OCI-LY7 (cell line): Measurements from ENCODE around the gene HTRA2. TPM values are rescaled to one million over a fixed set of nuclear protein-coding genes. Genes with fewer than 3 reads are reported as not detected.

Source experiments
- BruUV-seq: library from RNA; stranded (reverse); fragments of 400-500 nt; replicated peaks from 2 replicates; lab custom pipeline; 2021; lab: Mats Ljungman, UMichigan
- CTCF ChIA-PET: fragments of 300-600 bp; sonication (Branson Sonifier 250); formaldehyde crosslinking; loops from one replicate; lab custom pipeline; 2022; ENCODE audit warnings: antibody characterized with exemption; ENCODE audit not compliant: unreplicated experiment; lab: Charles Lee
- POLR2A ChIA-PET: fragments of 300-600 bp; sonication (Branson Sonifier 250); formaldehyde crosslinking; loops from one replicate; lab custom pipeline; 2022; ENCODE audit warnings: antibody characterized with exemption; lab: Charles Lee
- DNase-seq: peaks from one replicate; pipeline ENCODE4 v3.0.0-alpha.2; 2015; ENCODE audit warnings: low spot score
- H2AFZ ChIP-seq: fragments of 200-600 bp; sonication (generic), shearing (Covaris generic); 2 replicates; pipeline ENCODE4 v1.6.1; 2014; ENCODE audit warnings: mild to moderate bottlenecking, antibody characterized with exemption, low read length, moderate library complexity
- H3K27ac ChIP-seq: fragments of 200-600 bp; sonication (generic); 2 replicates; pipeline ENCODE4 v1.5.1; 2014; ENCODE audit warnings: mixed run types, low read depth, mild to moderate bottlenecking, moderate library complexity, low read length, inconsistent platforms; ENCODE audit not compliant: poor library complexity, severe bottlenecking
- H3K36me3 ChIP-seq: fragments of 200-600 bp; sonication (generic); 2 replicates; pipeline ENCODE4 v1.6.1; 2014; ENCODE audit warnings: mild to moderate bottlenecking, antibody characterized with exemption, low read length, moderate library complexity, mixed read lengths; ENCODE audit not compliant: insufficient read depth
- H3K4me1 ChIP-seq: fragments of 200-600 bp; sonication (generic); 2 replicates; pipeline ENCODE4 v1.5.1; 2014; ENCODE audit warnings: mild to moderate bottlenecking, low read length; ENCODE audit not compliant: insufficient read depth, poor library complexity, severe bottlenecking
- H3K4me2 ChIP-seq: fragments of 200-600 bp; sonication (generic); 2 replicates; pipeline ENCODE4 v1.6.1; 2014; ENCODE audit warnings: mild to moderate bottlenecking, low read length
- H3K4me3 ChIP-seq: fragments of 200-600 bp; sonication (generic); 2 replicates; pipeline ENCODE4 v1.5.1; 2014; ENCODE audit warnings: mild to moderate bottlenecking, low read depth, low read length; ENCODE audit not compliant: poor library complexity, severe bottlenecking
- H3K79me2 ChIP-seq: fragments of 200-600 bp; sonication (generic); 2 replicates; pipeline ENCODE4 v1.6.1; 2016; ENCODE audit warnings: low read depth, mild to moderate bottlenecking, low read length, moderate library complexity, mixed read lengths; ENCODE audit not compliant: insufficient read depth
- H3K9me2 ChIP-seq: fragments of 200-600 bp; sonication (generic); 2 replicates; pipeline ENCODE4 v1.6.1; 2016; ENCODE audit warnings: mild to moderate bottlenecking, low read length, mixed read lengths; ENCODE audit not compliant: insufficient read depth
- H3K9me3 ChIP-seq: fragments of 200-600 bp; sonication (generic); 2 replicates; pipeline ENCODE4 v1.6.1; 2014; ENCODE audit warnings: mild to moderate bottlenecking, mixed run types, low read length, mixed read lengths
- H4K20me1 ChIP-seq: fragments of 200-600 bp; sonication (generic); 2 replicates; pipeline ENCODE4 v1.6.1; 2014; ENCODE audit warnings: mild to moderate bottlenecking, antibody characterized with exemption, low read length, moderate library complexity, mixed read lengths; ENCODE audit not compliant: insufficient read depth
- EZH2phosphoT487 ChIP-seq: fragments of 200-600 bp; sonication (generic); IDR thresholded peaks from 2 replicates; pipeline ENCODE4 v1.6.1; 2018; ENCODE audit warnings: low read depth, borderline replicate concordance, mild to moderate bottlenecking, mixed run types, antibody characterized with exemption, low read length, moderate library complexity, mixed read lengths
- intact Hi-C: fragments of 100-400 bp; cut with micrococcal nuclease; formaldehyde crosslinking; loops from one replicate; pipeline ENCODE4 v1.10.0; 2022; ENCODE audit not compliant: unreplicated experiment
- total RNA-seq, 2 experiments: library from RNA; depleted of rRNA in 1 of 2; stranded (reverse); fragments of >200 nt in 1 of 2; shearing (Covaris generic) in 1 of 2; gene quantifications; 2 replicates each; pipeline ENCODE4 v1.2.3, GENCODE V29; 2014 to 2022
- TF ChIP-seq, protein P1 (sequence below): fragments of 200-600 bp; sonication (generic); conservative IDR thresholded peaks from 2 replicates; pipeline ENCODE4 v1.5.1; 2014; ENCODE audit warnings: mild to moderate bottlenecking, antibody characterized with exemption, low read length, moderate library complexity, mixed read lengths

The HTRA2 gene
- total RNA-seq, 2 experiments from 2014 or later = 50.7 to 54.8 TPM

DNA sequence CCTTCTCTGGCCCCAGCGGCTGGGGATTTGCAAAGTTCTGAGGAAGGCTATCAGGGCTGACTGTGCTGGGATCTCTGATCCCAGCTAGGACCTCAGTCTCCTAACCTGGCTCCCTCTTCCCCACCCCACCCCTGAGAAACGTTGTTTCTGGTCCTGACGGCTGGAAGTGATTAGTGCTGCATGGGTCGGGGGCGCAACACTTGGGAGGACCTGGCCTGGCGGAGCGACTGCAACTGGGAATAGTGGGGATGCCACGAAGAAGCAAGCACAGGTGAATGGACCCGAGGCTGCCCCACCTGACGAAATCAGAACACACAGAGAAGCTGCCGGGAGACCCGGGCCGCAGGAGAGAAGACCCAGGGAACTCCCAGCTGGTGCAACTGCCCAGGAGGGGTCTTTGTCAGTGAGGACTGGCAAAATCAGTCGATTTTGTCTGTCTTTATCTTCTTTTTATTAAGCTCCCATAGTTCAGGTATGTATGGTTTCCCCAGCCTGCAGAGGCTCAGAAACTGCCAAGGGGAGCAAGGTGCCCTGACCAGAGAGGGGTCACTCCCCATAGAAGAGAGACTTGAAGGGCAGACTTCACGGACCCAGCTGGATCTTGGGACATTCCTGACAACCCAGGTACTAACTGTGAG lies 29.7 kb upstream of the HTRA2 start:
- intact Hi-C loops = no loop called here
- no TSS peak for BruUV-seq
- no peak overlapping the region for H3K27ac ChIP-seq
- no peak overlapping the region for H3K4me2 ChIP-seq
- H3K9me2 ChIP-seq = no peaks in the 10 kb centered on the region
- TF ChIP-seq, protein P1, sequence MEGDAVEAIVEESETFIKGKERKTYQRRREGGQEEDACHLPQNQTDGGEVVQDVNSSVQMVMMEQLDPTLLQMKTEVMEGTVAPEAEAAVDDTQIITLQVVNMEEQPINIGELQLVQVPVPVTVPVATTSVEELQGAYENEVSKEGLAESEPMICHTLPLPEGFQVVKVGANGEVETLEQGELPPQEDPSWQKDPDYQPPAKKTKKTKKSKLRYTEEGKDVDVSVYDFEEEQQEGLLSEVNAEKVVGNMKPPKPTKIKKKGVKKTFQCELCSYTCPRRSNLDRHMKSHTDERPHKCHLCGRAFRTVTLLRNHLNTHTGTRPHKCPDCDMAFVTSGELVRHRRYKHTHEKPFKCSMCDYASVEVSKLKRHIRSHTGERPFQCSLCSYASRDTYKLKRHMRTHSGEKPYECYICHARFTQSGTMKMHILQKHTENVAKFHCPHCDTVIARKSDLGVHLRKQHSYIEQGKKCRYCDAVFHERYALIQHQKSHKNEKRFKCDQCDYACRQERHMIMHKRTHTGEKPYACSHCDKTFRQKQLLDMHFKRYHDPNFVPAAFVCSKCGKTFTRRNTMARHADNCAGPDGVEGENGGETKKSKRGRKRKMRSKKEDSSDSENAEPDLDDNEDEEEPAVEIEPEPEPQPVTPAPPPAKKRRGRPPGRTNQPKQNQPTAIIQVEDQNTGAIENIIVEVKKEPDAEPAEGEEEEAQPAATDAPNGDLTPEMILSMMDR = no peak
- no peak for TF ChIP-seq EZH2phosphoT487
- CTCF ChIA-PET = no interaction called here
- H3K36me3 ChIP-seq = peaks cover 4% of the 10 kb centered on the region; the same call in 1 of the 2 replicates
- POLR2A ChIA-PET = interaction anchor here (1.1 kb wide), 1 partner anchor 74 kb away, joined by 3 read pairs; no protein-coding TSS in a partner anchor
- DNase-seq = no peak
- H3K4me3 ChIP-seq = no peak overlapping the region
- no peaks in the 10 kb centered on the region for H3K79me2 ChIP-seq
- no peaks in the 10 kb centered on the region for H4K20me1 ChIP-seq
- no peak overlapping the region for H2AFZ ChIP-seq
- peaks cover 9% of the 10 kb centered on the region for H3K4me1 ChIP-seq
- H3K9me3 ChIP-seq = no peaks in the 10 kb centered on the region

DNA sequence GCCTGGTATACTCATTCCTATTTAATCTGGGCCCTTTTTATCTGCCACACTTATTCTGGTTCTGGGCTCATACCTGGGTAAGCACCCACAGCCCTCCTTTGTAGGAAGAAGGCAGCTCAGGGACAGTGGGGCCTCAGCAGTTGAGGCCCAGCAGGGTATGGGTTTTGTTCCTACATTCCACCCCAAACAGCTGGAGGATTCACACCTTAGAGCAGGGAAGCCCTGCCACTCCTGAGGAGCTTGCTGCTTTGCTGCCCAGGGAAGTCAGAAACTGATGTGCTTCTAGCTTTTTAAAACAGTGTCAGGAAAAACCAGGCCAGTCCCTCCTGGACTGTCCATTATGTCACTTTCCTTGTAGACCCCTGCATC lies 29.2 kb upstream of the HTRA2 start:
- H3K9me2 ChIP-seq = no peaks in the 10 kb centered on the region
- H3K4me2 ChIP-seq = no peak overlapping the region
- no peaks in the 10 kb centered on the region for H3K79me2 ChIP-seq
- no peak overlapping the region for H3K27ac ChIP-seq
- no peak overlapping the region for H3K4me3 ChIP-seq
- POLR2A ChIA-PET = interaction anchor here (1.1 kb wide), 1 partner anchor 74 kb away, joined by 3 read pairs; no protein-coding TSS in a partner anchor
- H4K20me1 ChIP-seq = no peaks in the 10 kb centered on the region
- no peak for TF ChIP-seq EZH2phosphoT487
- TF ChIP-seq, protein P1 = no peak
- CTCF ChIA-PET = no interaction called here
- DNase-seq = no peak
- peaks cover 11% of the 10 kb centered on the region for H3K4me1 ChIP-seq
- H3K36me3 ChIP-seq = peaks cover 9% of the 10 kb centered on the region
- no peaks in the 10 kb centered on the region for H3K9me3 ChIP-seq
- no peak overlapping the region for H2AFZ ChIP-seq
- intact Hi-C loops = no loop called here
- BruUV-seq = no TSS peak
